Neural crest cell (in vitro differentiated cells): Measurements from ENCODE around the gene ZNF474. TPM values are rescaled to one million over a fixed set of nuclear protein-coding genes. Genes with fewer than 3 reads are reported as not detected.

ENCODE experiments used
- DNase-seq: peaks from one replicate; pipeline ENCODE4 v3.0.0; 2021; ENCODE audit warnings: low read depth, mixed read lengths, low spot score
- H3K27ac Mint-ChIP-seq: one replicate; pipeline ENCODE4 v1.8.0; 2021; ENCODE audit warnings: mild to moderate bottlenecking, mixed read lengths; ENCODE audit not compliant: unreplicated experiment
- H3K27me3 Mint-ChIP-seq: 2 replicates; pipeline ENCODE4 v1.8.0; 2021; ENCODE audit warnings: low read depth, mild to moderate bottlenecking, mixed read lengths
- H3K36me3 Mint-ChIP-seq: 2 replicates; pipeline ENCODE4 v1.8.0; 2021; ENCODE audit warnings: low read depth, mild to moderate bottlenecking, mixed read lengths
- H3K4me1 Mint-ChIP-seq: 2 replicates; pipeline ENCODE4 v1.8.0; 2021; ENCODE audit warnings: mixed read lengths
- H3K4me3 Mint-ChIP-seq: one replicate; pipeline ENCODE4 v1.8.0; 2021; ENCODE audit warnings: mild to moderate bottlenecking, mixed read lengths
- H3K9me3 Mint-ChIP-seq: 2 replicates; pipeline ENCODE4 v1.8.0; 2021; ENCODE audit warnings: mixed read lengths
- CTCF ChIP-seq: fragments of 200-600 bp; sonication (generic); conservative IDR thresholded peaks from 2 replicates; pipeline ENCODE4 v1.5.0; 2021; ENCODE audit warnings: antibody characterized with exemption, mild to moderate bottlenecking
- total RNA-seq: library from RNA; stranded (reverse); gene quantifications from 2 replicates; pipeline ENCODE4 v1.2.1, GENCODE V29; 2021

ZNF474 gene
- total RNA-seq, 1 donor from 2014 or later: 0.47 TPM

DNA sequence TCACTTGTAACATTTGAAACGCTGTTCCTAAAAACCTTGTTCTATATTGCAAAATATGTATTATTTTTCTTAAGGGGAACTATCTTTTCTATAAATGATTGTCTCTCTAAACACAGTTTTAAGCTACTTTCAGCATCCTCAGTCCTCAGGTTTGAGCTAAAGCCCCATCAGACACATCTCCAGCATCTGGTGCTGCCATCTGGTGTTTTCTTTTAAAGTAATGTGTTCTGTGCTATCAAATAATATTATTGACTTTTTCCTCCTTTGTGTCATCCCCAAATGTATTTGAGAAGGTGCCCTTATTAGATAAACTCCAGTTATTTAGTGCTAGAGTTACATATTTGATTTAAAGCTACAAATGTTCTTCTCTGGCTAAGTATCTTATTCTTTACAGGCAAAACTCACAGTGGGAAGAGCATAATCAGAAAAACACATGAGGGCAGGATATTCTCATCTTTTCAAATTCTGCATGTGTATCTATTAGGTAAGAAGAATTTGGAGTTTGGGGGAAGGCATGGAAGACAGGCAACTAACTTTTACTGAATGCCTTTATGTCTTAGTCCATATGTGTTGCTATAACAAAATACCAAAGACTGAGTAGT lies 27.5 kb downstream of the ZNF474 start:
- TF ChIP-seq CTCF: peak; percentile 62
- no peaks in the 10 kb centered on the region for H3K27me3 Mint-ChIP-seq
- H3K4me1 Mint-ChIP-seq: no peaks in the 10 kb centered on the region
- no peak overlapping the region for H3K27ac Mint-ChIP-seq
- DNase-seq: no peak
- H3K9me3 Mint-ChIP-seq: no peaks in the 10 kb centered on the region
- no peak overlapping the region for H3K4me3 Mint-ChIP-seq
- no peaks in the 10 kb centered on the region for H3K36me3 Mint-ChIP-seq

GRCh38 chr5:122162100-122162638 lies 32.8 kb downstream of the ZNF474 start:
- no peaks in the 10 kb centered on the region for H3K27me3 Mint-ChIP-seq
- no peaks in the 10 kb centered on the region for H3K36me3 Mint-ChIP-seq
- no peaks in the 10 kb centered on the region for H3K9me3 Mint-ChIP-seq
- no peak for DNase-seq
- no peak overlapping the region for H3K27ac Mint-ChIP-seq
- no peak overlapping the region for H3K4me3 Mint-ChIP-seq
- H3K4me1 Mint-ChIP-seq: peaks cover 13% of the 10 kb centered on the region
- TF ChIP-seq CTCF: no peak

- Mint-ChIP-seq H3K9me3 (no peaks in the 10 kb centered on the region), H3K4me3 (no peak overlapping the region), H3K36me3 (no peaks in the 10 kb centered on the region), H3K27ac (no peak overlapping the region), H3K27me3 (no peaks in the 10 kb centered on the region), H3K4me1 (peaks cover 13% of the 10 kb centered on the region)
- no peak for TF ChIP-seq CTCF
- no peak for DNase-seq
These were observed 34.0 kb downstream of the ZNF474 start for GRCh38 chr5:122163121-122164069.

- Mint-ChIP-seq H3K36me3 (no peaks in the 10 kb centered on the region), H3K9me3 (peaks cover under 1% of the 10 kb centered on the region), H3K27ac (no peak overlapping the region), H3K4me3 (no peak overlapping the region), H3K27me3 (no peaks in the 10 kb centered on the region), H3K4me1 (peaks cover 13% of the 10 kb centered on the region)
- DNase-seq: no peak
- TF ChIP-seq CTCF: no peak
These were observed 34.7 kb downstream of the ZNF474 start for GRCh38 chr5:122164070-122164435.

- H3K4me3 Mint-ChIP-seq: no peak overlapping the region
- TF ChIP-seq CTCF: no peak
- H3K27ac Mint-ChIP-seq: peak overlapping the region; percentile 12
- H3K4me1 Mint-ChIP-seq: peaks cover 13% of the 10 kb centered on the region
- no peaks in the 10 kb centered on the region for H3K27me3 Mint-ChIP-seq
- DNase-seq: no peak
- peaks cover 5% of the 10 kb centered on the region for H3K9me3 Mint-ChIP-seq
- H3K36me3 Mint-ChIP-seq: no peaks in the 10 kb centered on the region
These were observed 35.6 kb downstream of the ZNF474 start for GRCh38 chr5:122164831-122165558.
